ENCODE measurements around the gene LRBA.
"Not testable (repeated sequence)": the region's sequence is repeated elsewhere in the genome, so short reads cannot be mapped to it uniquely, and the experiment has no call there.

The LRBA gene

DNA sequence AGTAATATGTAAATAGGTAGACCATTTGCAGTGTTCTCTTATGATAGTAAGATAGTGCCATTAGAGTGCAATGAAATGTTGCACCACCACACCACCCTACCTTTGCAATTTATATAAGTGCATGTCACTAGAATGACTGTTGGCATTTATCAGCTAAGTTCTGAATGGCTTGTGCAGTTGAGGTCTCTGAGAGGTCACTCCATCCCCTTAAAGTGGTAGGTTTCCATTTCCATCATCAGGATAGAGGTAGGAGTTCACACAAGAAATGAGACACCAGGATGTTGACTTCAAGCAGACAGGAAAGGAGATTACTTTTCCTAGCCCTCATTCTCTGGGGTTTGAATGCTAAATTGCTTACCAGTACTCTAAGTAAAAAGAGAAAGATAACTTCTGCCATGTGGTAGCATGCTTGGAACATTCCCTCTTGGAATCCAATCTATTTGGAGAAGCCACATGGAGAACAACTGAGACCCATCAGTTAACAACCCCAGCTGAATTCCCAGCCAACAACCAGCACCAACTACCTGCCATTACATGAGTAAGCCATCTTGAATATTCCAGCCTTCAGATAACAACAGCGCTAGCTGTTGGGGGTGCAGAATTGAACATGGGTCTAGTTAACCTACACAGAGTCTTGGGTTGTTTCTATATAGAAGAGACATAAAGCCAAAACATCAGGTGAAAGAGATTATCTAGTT, 6.7 kb upstream of the LRBA start:
- DNase-seq (ENCODE audit: low spot score) = no peak

DNA sequence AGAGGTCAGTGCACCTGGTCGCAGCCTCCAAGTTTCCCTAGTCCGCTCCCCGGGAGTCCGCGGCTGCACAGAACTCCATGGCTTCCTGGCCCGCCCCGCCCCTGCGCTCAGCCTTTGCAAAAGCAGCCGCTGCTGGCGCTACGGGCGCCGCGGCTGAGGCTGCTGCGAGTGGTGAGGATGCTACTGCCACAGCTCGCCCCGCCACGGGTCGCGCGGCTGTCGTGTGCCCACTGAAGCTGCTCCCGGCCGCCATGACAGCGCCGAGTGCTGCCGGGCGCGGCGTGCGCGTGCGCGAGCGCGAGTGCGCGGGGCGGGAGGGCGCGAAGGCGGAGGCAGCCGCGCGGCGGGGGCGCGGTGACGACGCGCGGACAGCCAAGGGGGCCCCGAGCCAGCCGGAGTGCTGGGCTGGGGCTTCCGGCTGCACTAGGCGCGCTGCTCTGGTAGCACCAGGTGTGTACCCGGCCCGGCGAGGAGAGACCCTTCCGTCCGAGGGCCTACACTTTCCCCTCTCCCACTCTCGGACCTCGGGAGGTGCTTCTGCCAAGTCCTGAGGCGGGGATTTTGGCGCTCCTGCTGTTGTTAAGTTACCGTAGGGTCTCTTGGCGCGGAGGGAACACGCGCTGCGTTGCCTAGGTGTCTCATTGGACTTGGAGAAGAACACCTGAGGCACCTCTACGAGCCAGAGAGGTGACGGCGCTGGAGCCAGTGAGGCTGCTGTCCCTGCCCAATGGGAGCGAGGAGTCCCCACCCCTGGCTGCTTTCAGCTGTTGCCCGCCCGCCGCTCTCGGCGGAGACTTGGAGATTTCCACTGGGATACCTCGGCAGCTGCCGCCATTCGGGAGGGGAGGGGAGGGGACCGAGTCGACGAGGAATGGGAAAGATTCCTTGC, 619 bp upstream of the LRBA start:
- DNase-seq (ENCODE audit: low spot score) = peak; percentile 84

DNA sequence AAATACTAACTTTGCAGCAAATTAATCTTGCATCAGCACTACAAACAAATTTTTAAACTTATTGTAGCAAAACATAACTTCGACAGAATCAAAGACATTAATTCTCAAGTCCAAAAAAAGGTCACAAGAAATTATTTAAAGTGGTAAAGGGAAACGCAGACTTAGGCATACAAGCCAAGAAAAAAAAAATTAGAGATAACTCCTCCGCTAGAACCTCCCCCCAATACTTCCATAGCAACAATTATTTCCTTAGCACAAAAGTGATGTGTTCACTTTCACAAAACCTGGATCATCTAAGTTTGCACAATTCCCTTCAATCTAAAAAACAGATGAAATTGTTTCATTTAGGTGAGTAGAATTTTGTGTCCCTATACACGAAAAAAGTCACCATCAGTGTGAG, 1.1 kb downstream of the LRBA start:
- DNase-seq (ENCODE audit: low spot score) = no peak

DNA sequence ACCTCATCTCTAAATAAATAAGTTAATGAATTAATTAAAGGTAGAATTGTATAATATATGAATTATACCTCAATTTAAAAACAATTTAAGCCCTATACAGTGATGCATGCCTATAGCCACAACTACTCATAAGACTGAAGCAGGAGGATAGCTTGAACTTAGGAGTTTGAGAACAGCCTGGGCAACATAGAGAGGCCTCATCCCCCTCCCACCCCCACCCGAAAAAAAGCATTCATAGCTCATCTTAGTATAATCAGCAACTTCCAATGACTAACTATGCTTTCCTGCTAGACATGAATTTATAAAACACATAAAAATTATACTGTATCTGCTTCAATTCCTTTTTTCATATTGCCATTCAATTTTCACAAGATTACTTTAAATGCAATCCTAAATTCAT, 1.6 kb downstream of the LRBA start:
- DNase-seq (ENCODE audit: low spot score) = no peak

GRCh38 chr4:151012820-151013219, 2.3 kb downstream of the LRBA start:
- DNase-seq (ENCODE audit: low spot score) = no peak

DNA sequence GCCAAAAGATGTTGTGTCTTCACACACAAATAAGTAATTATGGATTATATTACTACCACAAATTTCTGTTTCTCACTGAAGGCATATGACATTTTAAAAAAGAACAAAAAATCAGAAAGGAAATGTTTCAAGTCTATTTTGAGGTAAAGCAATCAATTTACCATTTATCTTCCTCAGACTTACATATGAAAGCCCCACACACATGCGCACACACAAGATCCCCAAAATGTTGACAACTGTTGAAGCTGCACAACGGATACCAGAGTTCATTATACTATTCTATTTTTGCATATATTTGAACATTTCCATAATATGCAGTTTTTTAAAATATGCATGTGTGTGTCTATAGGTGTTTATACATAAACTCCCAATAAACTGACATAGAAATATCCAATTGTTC, 2.7 kb downstream of the LRBA start:
- no peak for DNase-seq (ENCODE audit: low spot score)

DNA sequence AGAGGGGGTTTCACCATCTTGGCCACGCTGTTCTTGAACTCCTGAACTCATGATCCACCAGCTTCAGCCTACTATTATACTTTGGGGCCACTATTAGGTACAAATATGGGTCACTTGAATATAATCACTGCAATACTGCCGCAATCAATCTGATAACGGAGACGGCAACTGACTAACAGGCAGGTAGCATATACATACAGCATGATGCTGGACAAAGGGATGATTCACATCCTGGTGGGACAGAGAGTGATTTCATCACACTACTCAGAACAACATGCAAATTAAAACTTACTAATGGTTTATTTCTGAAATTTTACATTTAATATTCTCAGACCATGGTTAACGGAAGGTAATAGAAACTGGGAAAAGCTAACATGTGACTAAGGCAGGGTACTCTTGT, 10.9 kb downstream of the LRBA start:
- no peak for DNase-seq (ENCODE audit: low spot score)

GRCh38 chr4:151000747-151001429, 14.2 kb downstream of the LRBA start:
- no peak for DNase-seq (ENCODE audit: low spot score)

GRCh38 chr4:150999086-150999485, 16.0 kb downstream of the LRBA start:
- DNase-seq (ENCODE audit: low spot score) = no peak

DNA sequence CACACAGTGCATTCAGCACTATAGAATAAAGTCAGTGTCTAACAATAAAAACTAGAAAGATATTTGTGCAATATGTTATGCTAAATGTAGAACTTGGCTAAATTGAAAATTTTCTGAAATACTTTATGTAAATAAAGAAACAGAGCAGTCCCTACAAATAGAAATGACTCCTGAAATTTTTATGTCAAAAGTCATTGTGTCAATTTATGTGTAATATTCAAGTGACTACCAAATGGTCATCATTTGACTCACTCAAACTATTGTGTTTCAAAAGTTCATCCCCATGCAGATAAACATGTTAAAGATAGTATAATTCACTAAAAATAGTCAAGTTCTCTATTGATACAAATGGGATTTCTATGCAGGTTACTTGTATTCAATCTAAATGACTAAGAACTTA, 17.9 kb downstream of the LRBA start:
- no peak for DNase-seq (ENCODE audit: low spot score)

- DNase-seq (ENCODE audit: low spot score) = no peak
Observed at GRCh38 chr4:150994721-150995120, 20.4 kb downstream of the LRBA start.

DNA sequence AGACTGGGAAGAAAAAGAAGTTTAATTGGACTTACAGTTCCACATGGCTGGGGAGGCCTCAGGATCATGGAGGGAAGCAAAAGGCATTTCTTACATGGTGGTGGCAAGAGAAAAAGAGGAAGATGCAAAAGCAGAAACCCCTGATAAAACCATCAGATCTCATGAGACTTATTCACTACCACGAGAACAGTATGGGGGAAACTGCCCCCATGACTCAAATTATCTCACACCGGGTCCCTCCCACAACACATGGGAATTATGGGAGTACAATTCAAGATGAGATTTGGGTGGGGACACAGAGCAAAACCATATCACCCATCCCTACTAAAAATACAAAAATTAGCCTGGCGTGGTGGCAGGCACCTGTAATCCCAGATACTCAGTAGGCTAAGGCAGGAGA, 21.5 kb downstream of the LRBA start:
- not testable (repeated sequence) for DNase-seq (ENCODE audit: low spot score)

- no peak for DNase-seq (ENCODE audit: low spot score)
Observed at GRCh38 chr4:150990993-150991392, 24.1 kb downstream of the LRBA start.

- DNase-seq (ENCODE audit: low spot score) = no peak
Observed at GRCh38 chr4:150990250-150990649, 24.8 kb downstream of the LRBA start.

DNA sequence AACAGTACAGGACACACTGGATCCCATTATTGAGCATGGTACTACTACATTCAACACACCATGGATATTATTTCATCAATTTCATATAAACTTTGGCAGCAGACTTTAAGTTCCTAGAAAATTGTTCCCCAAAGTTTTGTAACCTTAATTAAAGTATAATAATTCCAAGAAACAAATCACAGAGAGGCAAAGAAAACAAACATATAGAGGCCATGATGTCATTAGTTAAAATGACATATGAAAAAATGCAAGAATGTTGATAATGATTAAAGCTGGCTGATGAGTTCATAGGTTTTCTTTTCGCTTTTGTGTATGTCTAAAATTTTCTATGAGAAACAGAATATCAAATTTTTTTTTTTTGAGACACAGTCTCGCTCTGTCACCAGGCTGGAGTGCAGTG, 26.8 kb downstream of the LRBA start:
- no peak for DNase-seq (ENCODE audit: low spot score)

DNA sequence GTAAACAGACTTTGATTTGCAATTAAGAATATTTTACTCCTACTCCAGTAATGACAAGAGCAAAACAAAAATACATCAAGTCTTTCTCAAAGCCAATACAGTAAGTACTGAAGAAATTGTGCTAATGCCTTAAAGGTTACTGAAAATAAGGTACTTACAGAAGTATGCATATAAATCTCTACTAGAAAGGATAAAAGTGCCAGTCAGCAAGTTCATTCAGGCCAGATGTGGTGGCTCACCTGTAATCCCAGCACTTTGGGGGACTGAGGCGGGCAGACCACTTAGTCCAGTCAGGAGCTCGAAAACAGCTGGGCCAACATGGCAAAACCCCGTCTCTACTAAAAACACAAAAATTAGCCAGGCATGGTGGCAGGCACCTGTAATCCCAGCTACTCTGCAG, 27.9 kb downstream of the LRBA start:
- DNase-seq (ENCODE audit: low spot score) = no peak

DNA sequence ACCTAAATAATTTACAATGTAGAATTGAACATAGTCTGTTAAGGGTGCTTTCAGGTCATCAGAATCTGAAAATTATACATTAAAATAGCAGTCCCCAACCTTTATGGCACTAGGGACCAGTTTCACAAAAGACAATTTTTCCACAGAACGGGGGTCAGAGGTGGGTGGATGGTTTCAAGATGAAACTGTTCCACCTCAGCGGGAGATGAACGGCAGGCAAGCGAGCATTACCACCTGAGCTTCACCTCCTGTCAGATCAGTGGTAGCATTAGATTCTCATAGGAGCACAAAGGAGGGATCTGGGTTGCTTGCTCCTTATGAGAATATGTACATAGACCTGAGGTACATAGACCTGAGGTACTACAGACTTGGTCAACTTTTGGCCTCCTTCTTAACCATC, 29.0 kb downstream of the LRBA start:
- DNase-seq (ENCODE audit: low spot score) = no peak

DNA sequence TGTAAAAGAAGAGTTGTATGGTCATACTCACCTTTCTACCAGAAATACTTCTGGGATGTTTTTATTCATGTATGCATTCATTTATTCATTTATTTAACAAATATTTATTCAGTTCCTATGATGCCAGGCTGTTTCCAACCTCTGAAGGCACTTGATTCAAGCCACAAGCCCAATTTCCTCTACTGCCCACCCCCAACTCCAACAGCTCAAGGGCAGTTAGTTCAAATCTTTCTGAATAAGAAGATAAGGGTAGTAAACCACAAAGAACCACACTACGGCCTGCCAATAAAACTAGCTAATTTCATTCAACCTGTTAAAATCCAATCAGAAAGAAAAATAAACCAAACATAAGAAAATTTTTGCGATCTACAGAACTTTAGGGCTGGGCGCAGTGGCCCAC, 31.2 kb downstream of the LRBA start:
- DNase-seq (ENCODE audit: low spot score) = no peak

DNA sequence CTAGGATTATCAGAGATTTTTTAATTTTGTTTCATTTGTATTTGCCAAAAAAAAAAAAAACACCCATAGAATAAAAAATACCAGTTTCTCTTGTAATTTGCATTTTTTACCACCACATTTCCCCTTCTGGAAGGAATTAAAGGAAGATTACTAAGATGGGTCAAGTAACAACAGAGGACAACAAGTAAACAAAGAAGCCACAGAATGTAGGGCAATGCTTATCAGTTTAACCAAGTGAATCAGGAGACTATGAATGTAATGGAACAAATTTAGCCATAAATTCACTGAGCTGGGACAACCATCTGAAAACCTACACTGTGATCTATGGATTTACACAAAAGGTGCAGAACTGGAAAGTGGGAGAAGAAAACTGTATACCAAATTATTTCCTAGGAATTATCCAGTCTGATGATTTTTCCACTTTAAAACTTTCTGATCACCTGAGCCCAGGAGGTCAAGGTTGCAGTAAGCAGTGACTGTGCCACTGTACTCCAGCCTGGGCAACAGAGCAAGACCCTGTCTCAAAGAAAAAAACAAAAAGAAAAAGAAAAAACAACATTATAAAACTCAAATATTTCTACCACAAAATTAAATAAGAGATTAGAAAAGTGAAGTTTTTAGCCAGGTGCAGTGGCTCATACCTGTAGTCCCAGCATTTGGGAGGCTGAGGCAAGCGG, 32.4 kb downstream of the LRBA start:
- DNase-seq (ENCODE audit: low spot score) = no peak

DNA sequence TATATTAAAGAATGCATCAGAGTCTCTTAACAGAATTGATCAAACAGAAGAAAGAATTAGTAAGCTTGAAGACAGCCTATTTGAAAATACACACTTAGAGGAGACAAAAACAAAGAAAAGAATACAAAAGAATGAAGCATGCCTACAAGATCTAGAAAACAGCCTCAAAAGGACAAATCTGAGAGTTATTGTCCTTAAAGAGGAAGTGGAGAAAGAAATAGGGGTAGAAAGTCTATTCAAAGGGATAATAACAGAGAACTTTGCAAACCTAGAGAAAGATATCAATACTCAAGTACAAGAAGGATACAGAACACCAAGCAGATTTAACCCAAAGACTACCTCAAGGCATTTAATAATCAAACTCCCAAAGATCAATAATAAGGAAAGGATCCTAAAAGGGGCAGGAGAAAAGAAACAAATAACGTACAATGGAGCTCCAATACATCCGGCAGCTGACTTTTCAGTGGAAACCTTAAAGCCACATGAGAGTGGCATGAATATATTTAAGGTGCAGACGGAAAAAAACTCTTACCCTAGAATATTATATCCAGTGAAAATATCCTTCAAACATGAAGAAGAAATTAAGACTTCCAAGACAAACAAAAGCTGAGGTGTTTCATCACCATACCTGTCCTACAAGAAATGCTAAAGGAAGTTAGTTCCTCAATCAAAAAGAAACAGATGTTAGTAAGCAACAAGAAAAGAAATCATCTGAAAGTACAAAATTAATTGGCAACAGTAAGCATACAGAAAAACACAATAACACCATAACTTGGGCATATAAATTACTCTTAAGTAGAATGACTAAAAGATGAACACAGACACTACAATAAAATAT, 36.1 kb downstream of the LRBA start:
- no peak for DNase-seq (ENCODE audit: low spot score)

GRCh38 chr4:150976478-150977118, 38.5 kb downstream of the LRBA start:
- DNase-seq (ENCODE audit: low spot score) = no peak
